H1 (cell line): ENCODE data around the gene RAPH1. TPM values are rescaled to one million over a fixed set of nuclear protein-coding genes. Genes with fewer than 3 reads are reported as not detected.
A peak's percentile ranks its signal among the peaks of the same experiment; 100 is the strongest.

Source experiments
- CTCF ChIA-PET: fragments of 300-600 bp; sonication (Branson Sonifier 250); formaldehyde crosslinking; loops from one replicate; lab custom pipeline; 2021; ENCODE audit not compliant: partially characterized antibody; lab: Charles Lee
- POLR2A ChIA-PET: fragments of 300-600 bp; sonication (Branson Sonifier 250); formaldehyde crosslinking; loops from one replicate; lab custom pipeline; 2021; ENCODE audit warnings: inconsistent platforms; ENCODE audit not compliant: partially characterized antibody; lab: Charles Lee
- DNase-seq, 2 experiments: peaks; one replicate each; pipeline versions ENCODE4 v3.0.0 to v3.0.0-alpha.2; 2010 to 2022; ENCODE audit warnings: low spot score in 2 of 2, low read depth in 1 of 2, mixed read lengths in 1 of 2
- FAIRE-seq: peaks from 2 replicates; lab custom pipeline; 2011; peaks lifted over from hg19 to GRCh38; lab: Jason Lieb, UNC
- H2AFZ ChIP-seq: 2 replicates; pipeline ENCODE4 v1.8.1; 2012; ENCODE audit warnings: low read length, inconsistent platforms
- H2AK5ac ChIP-seq: 2 replicates; pipeline ENCODE4 v1.6.1; 2013; ENCODE audit warnings: low read depth, low read length
- H2BK120ac ChIP-seq: replicated peaks from 2 replicates; pipeline ENCODE3; 2013; ENCODE audit warnings: low read depth, low read length, inconsistent platforms
- H2BK12ac ChIP-seq: 2 replicates; pipeline ENCODE4 v1.6.1; 2013; ENCODE audit warnings: low read depth, low read length
- H2BK15ac ChIP-seq: 2 replicates; pipeline ENCODE4 v1.6.1; 2013; ENCODE audit warnings: low read length
- H2BK20ac ChIP-seq: 2 replicates; pipeline ENCODE4 v1.6.1; 2013; ENCODE audit warnings: low read length
- H2BK5ac ChIP-seq: 2 replicates; pipeline ENCODE4 v1.6.1; 2013; ENCODE audit warnings: low read depth, low read length
- H3K14ac ChIP-seq: 2 replicates; pipeline ENCODE4 v1.6.1; 2013; ENCODE audit warnings: inconsistent platforms; ENCODE audit not compliant: insufficient read length
- H3K18ac ChIP-seq: 2 replicates; pipeline ENCODE4 v1.6.1; 2013; ENCODE audit warnings: low read length; ENCODE audit errors: extremely low read depth
- H3K23ac ChIP-seq: 2 replicates; pipeline ENCODE4 v1.6.1; 2013; ENCODE audit warnings: inconsistent platforms; ENCODE audit not compliant: insufficient read length
- H3K23me2 ChIP-seq: 2 replicates; pipeline ENCODE4 v1.6.1; 2013; ENCODE audit warnings: low read depth, low read length
- H3K27ac ChIP-seq: 2 replicates; pipeline ENCODE4 v1.6.1; 2011; ENCODE audit warnings: low read depth, low read length, inconsistent platforms
- H3K27me3 ChIP-seq, 4 experiments: replicated peaks in 1 of 4; 1 replicate in 1 of 4; 2 replicates in 3 of 4; pipeline versions ENCODE4 v1.6.1 to v1.8.1; 2011 to 2013; ENCODE audit warnings: low read length in 3 of 4, mild to moderate bottlenecking in 3 of 4, inconsistent platforms in 2 of 4, mixed read lengths in 2 of 4, moderate library complexity in 1 of 4; ENCODE audit not compliant: control insufficient read depth in 3 of 4, insufficient read depth in 3 of 4; ENCODE audit errors: extremely low read depth in 1 of 4
- H3K36me3 ChIP-seq, 4 experiments: 2 replicates each; pipeline versions ENCODE4 v1.6.1 to v1.8.1; 2011 to 2013; ENCODE audit warnings: mild to moderate bottlenecking in 4 of 4, low read length in 3 of 4, moderate library complexity in 2 of 4, control low read depth in 1 of 4, inconsistent platforms in 1 of 4; ENCODE audit not compliant: insufficient read depth in 4 of 4, control insufficient read depth in 2 of 4
- H3K4ac ChIP-seq: replicated peaks from 2 replicates; pipeline ENCODE3; 2013; ENCODE audit warnings: low read length, low read depth, mixed read lengths, inconsistent platforms; ENCODE audit not compliant: insufficient read length
- H3K4me1 ChIP-seq, 4 experiments: replicated peaks in 1 of 4; 1 replicate in 1 of 4; 2 replicates in 3 of 4; pipeline versions ENCODE4 v1.6.1 to v1.8.1; 2011 to 2013; ENCODE audit warnings: low read length in 3 of 4, inconsistent platforms in 2 of 4, mixed read lengths in 1 of 4; ENCODE audit not compliant: insufficient read depth in 4 of 4, control insufficient read depth in 3 of 4
- H3K4me2 ChIP-seq, 2 experiments: 2 replicates each; pipeline versions ENCODE4 v1.6.1 to v1.8.1; 2011 to 2013; ENCODE audit warnings: low read depth in 2 of 2, low read length in 2 of 2, control low read depth in 1 of 2, inconsistent platforms in 1 of 2, mild to moderate bottlenecking in 1 of 2; ENCODE audit not compliant: insufficient read depth in 1 of 2
- H3K4me3 ChIP-seq, 4 experiments: fragments of 200-600, 300-600 bp in 1 of 4; sonication (generic), shearing (Covaris generic), sonication (Bioruptor Twin) in 1 of 4; 2 replicates each; pipeline versions ENCODE4 v1.5.1 to v1.8.1; 2011 to 2016; ENCODE audit warnings: low read length in 4 of 4, low read depth in 3 of 4, control low read depth in 2 of 4, inconsistent platforms in 2 of 4, mild to moderate bottlenecking in 2 of 4, mixed read lengths in 1 of 4, moderate library complexity in 1 of 4; ENCODE audit not compliant: insufficient read depth in 2 of 4; ENCODE audit errors: extremely low read depth in 1 of 4
- H3K56ac ChIP-seq: replicated peaks from 2 replicates; pipeline ENCODE3; 2013; ENCODE audit warnings: low read depth, mild to moderate bottlenecking, mixed read lengths, low read length, inconsistent platforms; ENCODE audit not compliant: insufficient read length
- H3K79me1 ChIP-seq: 2 replicates; pipeline ENCODE4 v1.6.1; 2013; ENCODE audit warnings: low read depth, low read length, control low read depth
- H3K79me2 ChIP-seq, 2 experiments: 2 replicates each; pipeline versions ENCODE4 v1.6.1 to v1.8.1; 2012 to 2013; ENCODE audit warnings: low read length in 2 of 2, mild to moderate bottlenecking in 2 of 2, inconsistent platforms in 1 of 2; ENCODE audit not compliant: insufficient read depth in 2 of 2, control insufficient read depth in 1 of 2
- H3K9ac ChIP-seq, 4 experiments: replicated peaks in 1 of 4; 1 replicate in 1 of 4; 2 replicates in 3 of 4; pipeline versions ENCODE4 v1.6.1 to v1.8.1; 2011 to 2013; ENCODE audit warnings: low read depth in 3 of 4, low read length in 3 of 4, control low read depth in 2 of 4, mild to moderate bottlenecking in 2 of 4, moderate library complexity in 2 of 4, inconsistent platforms in 1 of 4; ENCODE audit errors: extremely low read depth in 1 of 4
- H3K9me3 ChIP-seq, 2 experiments: 2 replicates each; pipeline versions ENCODE4 v1.6.1 to v1.8.1; 2012 to 2013; ENCODE audit warnings: mild to moderate bottlenecking in 2 of 2, moderate library complexity in 2 of 2, control low read depth in 1 of 2, inconsistent platforms in 1 of 2, low read depth in 1 of 2, low read length in 1 of 2, mixed read lengths in 1 of 2; ENCODE audit not compliant: insufficient read depth in 2 of 2
- H4K20me1 ChIP-seq, 2 experiments: replicated peaks in 1 of 2; 2 replicates each; pipeline versions ENCODE3 to v1.8.1; 2011 to 2013; ENCODE audit warnings: inconsistent platforms in 2 of 2, low read length in 2 of 2, mild to moderate bottlenecking in 1 of 2; ENCODE audit not compliant: insufficient read depth in 2 of 2, control insufficient read depth in 1 of 2
- H4K5ac ChIP-seq: 2 replicates; pipeline ENCODE4 v1.6.1; 2013; ENCODE audit warnings: low read length, low read depth, mixed read lengths, inconsistent platforms; ENCODE audit not compliant: insufficient read length
- H4K8ac ChIP-seq: 2 replicates; pipeline ENCODE4 v1.8.0; 2013; ENCODE audit warnings: mild to moderate bottlenecking, moderate library complexity, low read length, inconsistent platforms; ENCODE audit not compliant: insufficient read depth; ENCODE audit errors: extremely low read depth
- H4K91ac ChIP-seq: replicated peaks from 2 replicates; pipeline ENCODE3; 2013; ENCODE audit warnings: low read length, mixed read lengths, inconsistent platforms; ENCODE audit not compliant: insufficient read length
- BCL11A ChIP-seq, 2 experiments: IDR thresholded peaks; one replicate each; pipeline ENCODE4 v1.6.1; 2011; ENCODE audit warnings: low read depth in 2 of 2, low read length in 2 of 2, mild to moderate bottlenecking in 2 of 2
- CBX8 ChIP-seq: fragments of 300-800, 300-1000 bp; sonication (generic); IDR thresholded peaks from 2 replicates; pipeline ENCODE4 v1.7.1; 2016; ENCODE audit warnings: low read depth, low read length, borderline replicate concordance
- CHD2 ChIP-seq: IDR thresholded peaks from 2 replicates; pipeline ENCODE4 v1.6.1; 2012; ENCODE audit warnings: low read length, improper control_type of control experiment
- HDAC6 ChIP-seq: IDR thresholded peaks from one replicate; pipeline ENCODE4 v1.7.1; 2012; ENCODE audit warnings: low read depth, mild to moderate bottlenecking, inconsistent platforms, low read length, moderate library complexity
- POLR2AphosphoS5 ChIP-seq: IDR thresholded peaks from 2 replicates; pipeline ENCODE4 v1.6.1; 2011; ENCODE audit warnings: low read depth, low read length
- RBBP5 ChIP-seq: IDR thresholded peaks from 2 replicates; pipeline ENCODE4 v1.7.1; 2012; ENCODE audit warnings: low read depth, mild to moderate bottlenecking, inconsistent platforms, low read length, moderate library complexity, borderline replicate concordance
- SP4 ChIP-seq: IDR thresholded peaks from 2 replicates; pipeline ENCODE4 v1.6.1; 2012; ENCODE audit warnings: low read length, inconsistent platforms
- WGBS, 2 experiments: shearing (Covaris generic) in 1 of 2; methylation state at CpG; one replicate each; pipeline versions ENCODE4 v1.1.6 to v1.1.7; 2013 to 2015; ENCODE audit warnings: low lambda C conversion rate in 2 of 2, mixed read lengths in 2 of 2, inconsistent platforms in 1 of 2, low coverage in 1 of 2, missing lambda C conversion rate in 1 of 2; ENCODE audit not compliant: insufficient replicate concordance in 2 of 2, insufficient coverage in 1 of 2, insufficient read length in 1 of 2; ENCODE audit errors: extremely low coverage in 1 of 2, missing lambda C conversion rate in 1 of 2; 5-methylcytosine and 5-hydroxymethylcytosine counted together
- polyA plus RNA-seq, 7 experiments: library from polyadenylated mRNA; depleted of rRNA in 3 of 7; stranded (reverse) in 5 of 7; unstranded in 2 of 7; fragments of >200 nt in 5 of 7; fragments of 200-250 nt in 2 of 7; gene quantifications; 1 replicate in 5 of 7; 2 replicates in 1 of 7; 4 replicates in 1 of 7; pipeline versions ENCODE4 v1.2.1 to v1.2.3, GENCODE V29; 2011 to 2013; ENCODE audit warnings: missing spikeins in 2 of 7, mixed read lengths in 2 of 7
- total RNA-seq: library from RNA; stranded (reverse); fragmentation: NEBNext Ultra II Directional; extraction: Animal tissue kit (Norgen Biotek cat#: 25700); gene quantifications from 2 replicates; pipeline ENCODE4 v1.2.1, GENCODE V29; 2021
- TF ChIP-seq, protein P1 (sequence below): IDR thresholded peaks from 2 replicates; pipeline ENCODE4 v1.6.1; 2012; ENCODE audit warnings: inconsistent platforms
- TF ChIP-seq, protein P2 (sequence below): IDR thresholded peaks from 2 replicates; pipeline ENCODE4 v1.6.1; 2011; ENCODE audit warnings: low read depth, mild to moderate bottlenecking, low read length; ENCODE audit not compliant: insufficient read depth
- TF ChIP-seq, protein P3 (sequence below), 3 experiments: IDR thresholded peaks; 1 replicate in 2 of 3; 2 replicates in 1 of 3; pipeline versions ENCODE4 v1.5.1 to v1.6.1; 2011; ENCODE audit warnings: low read length in 3 of 3, mild to moderate bottlenecking in 3 of 3, inconsistent platforms in 2 of 3, low read depth in 1 of 3, moderate library complexity in 1 of 3; ENCODE audit not compliant: insufficient read depth in 1 of 3; ENCODE audit errors: control extremely low read depth in 1 of 3
- TF ChIP-seq, protein P4 (sequence below): IDR thresholded peaks from 2 replicates; pipeline ENCODE4 v1.6.1; 2012; ENCODE audit warnings: inconsistent platforms

RAPH1 gene
- total and polyA plus RNA-seq, 2 of the 8 experiments (the other 6 are each of a cell fraction or from before 2014, with no cell fraction given), result 3.8 to 27.4 TPM

DNA sequence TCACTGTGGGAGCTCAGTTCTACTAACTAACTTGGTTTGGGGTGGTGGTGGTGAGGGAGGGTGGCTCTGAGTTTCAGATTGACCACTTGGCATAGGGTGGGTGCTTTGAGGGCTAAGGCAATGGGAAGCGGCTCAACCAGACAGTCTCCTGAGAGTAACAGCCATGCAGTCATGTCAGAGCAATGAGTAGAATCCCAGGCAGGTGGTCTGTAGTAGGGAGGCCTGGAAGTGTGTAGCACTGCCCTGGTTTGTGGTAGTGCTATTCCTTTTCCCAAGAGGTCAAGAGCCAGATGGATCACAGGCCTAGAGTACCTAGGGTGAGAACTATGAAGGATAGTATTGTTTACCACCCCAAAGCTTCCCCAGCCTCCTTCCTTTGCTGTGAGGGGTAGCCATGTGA is 18.7 kb upstream of the RAPH1 start:
- no peak overlapping the region; a peak in 1 of 7 replicates for H3K9ac ChIP-seq
- 100% methylated on average over 1 of the region's 1 CpG; no CpG with 5 or more reads in 1 of the 2 experiments for WGBS, 2 experiments
- no peak overlapping the region for H3K4me2 ChIP-seq
- no peak overlapping the region for H2BK120ac ChIP-seq
- ChIA-PET CTCF (no interaction called here), POLR2A (no interaction called here)
- no peak overlapping the region for H2AK5ac ChIP-seq
- H3K4me3 ChIP-seq, result no peak overlapping the region
- no peak overlapping the region for H2BK15ac ChIP-seq
- no peak overlapping the region for H3K18ac ChIP-seq
- no peaks in the 10 kb centered on the region for H3K79me1 ChIP-seq
- no peak overlapping the region for H3K4ac ChIP-seq
- H3K4me1 ChIP-seq, result peaks cover 0 to 3% (median 0%) of the 10 kb centered on the region in 4 experiments; a peak in 2 of 7 replicates
- H3K9me3 ChIP-seq, result no peaks in the 10 kb centered on the region
- H3K14ac ChIP-seq, result no peak overlapping the region
- no peak overlapping the region for H2BK12ac ChIP-seq
- no peak overlapping the region for H3K56ac ChIP-seq
- no peaks in the 10 kb centered on the region for H4K20me1 ChIP-seq
- no peaks in the 10 kb centered on the region for H3K79me2 ChIP-seq
- no peak overlapping the region for H2BK20ac ChIP-seq
- no peak for FAIRE-seq
- no peaks in the 10 kb centered on the region for H3K23me2 ChIP-seq
- no peak overlapping the region for H4K91ac ChIP-seq
- no peaks in the 10 kb centered on the region for H3K27me3 ChIP-seq
- 0 out of 2 replicates have a peak overlapping the region, but pooled peaks have one; percentile 79 for H2AFZ ChIP-seq
- no peak overlapping the region for H3K23ac ChIP-seq
- H4K5ac ChIP-seq, result no peak overlapping the region
- H2BK5ac ChIP-seq, result no peak overlapping the region
- DNase-seq, result no peak
- H4K8ac ChIP-seq, result no peak overlapping the region
- no peaks in the 10 kb centered on the region for H3K36me3 ChIP-seq
- no peak overlapping the region for H3K27ac ChIP-seq
- TF ChIP-seq POLR2AphosphoS5 (no peak), HDAC6 (no peak), SP4 (no peak), CHD2 (no peak), BCL11A (IDR thresholded peaks at IDR 0.05; ENCODE audit: low read depth in 2 of 2, low read length in 2 of 2) (no peak), RBBP5 (no peak), CBX8 (no peak)
- TF ChIP-seq, protein P1, sequence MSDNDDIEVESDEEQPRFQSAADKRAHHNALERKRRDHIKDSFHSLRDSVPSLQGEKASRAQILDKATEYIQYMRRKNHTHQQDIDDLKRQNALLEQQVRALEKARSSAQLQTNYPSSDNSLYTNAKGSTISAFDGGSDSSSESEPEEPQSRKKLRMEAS, result no peak
- TF ChIP-seq, protein P2, sequence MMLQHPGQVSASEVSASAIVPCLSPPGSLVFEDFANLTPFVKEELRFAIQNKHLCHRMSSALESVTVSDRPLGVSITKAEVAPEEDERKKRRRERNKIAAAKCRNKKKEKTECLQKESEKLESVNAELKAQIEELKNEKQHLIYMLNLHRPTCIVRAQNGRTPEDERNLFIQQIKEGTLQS, result no peak
- TF ChIP-seq, protein P3, sequence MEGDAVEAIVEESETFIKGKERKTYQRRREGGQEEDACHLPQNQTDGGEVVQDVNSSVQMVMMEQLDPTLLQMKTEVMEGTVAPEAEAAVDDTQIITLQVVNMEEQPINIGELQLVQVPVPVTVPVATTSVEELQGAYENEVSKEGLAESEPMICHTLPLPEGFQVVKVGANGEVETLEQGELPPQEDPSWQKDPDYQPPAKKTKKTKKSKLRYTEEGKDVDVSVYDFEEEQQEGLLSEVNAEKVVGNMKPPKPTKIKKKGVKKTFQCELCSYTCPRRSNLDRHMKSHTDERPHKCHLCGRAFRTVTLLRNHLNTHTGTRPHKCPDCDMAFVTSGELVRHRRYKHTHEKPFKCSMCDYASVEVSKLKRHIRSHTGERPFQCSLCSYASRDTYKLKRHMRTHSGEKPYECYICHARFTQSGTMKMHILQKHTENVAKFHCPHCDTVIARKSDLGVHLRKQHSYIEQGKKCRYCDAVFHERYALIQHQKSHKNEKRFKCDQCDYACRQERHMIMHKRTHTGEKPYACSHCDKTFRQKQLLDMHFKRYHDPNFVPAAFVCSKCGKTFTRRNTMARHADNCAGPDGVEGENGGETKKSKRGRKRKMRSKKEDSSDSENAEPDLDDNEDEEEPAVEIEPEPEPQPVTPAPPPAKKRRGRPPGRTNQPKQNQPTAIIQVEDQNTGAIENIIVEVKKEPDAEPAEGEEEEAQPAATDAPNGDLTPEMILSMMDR (IDR thresholded peaks at IDR 0.05; ENCODE audit: control extremely low read depth in 1 of 3, insufficient read depth in 1 of 3, low read depth in 1 of 3, low read length in 3 of 3), result no peak
- TF ChIP-seq, protein P4, sequence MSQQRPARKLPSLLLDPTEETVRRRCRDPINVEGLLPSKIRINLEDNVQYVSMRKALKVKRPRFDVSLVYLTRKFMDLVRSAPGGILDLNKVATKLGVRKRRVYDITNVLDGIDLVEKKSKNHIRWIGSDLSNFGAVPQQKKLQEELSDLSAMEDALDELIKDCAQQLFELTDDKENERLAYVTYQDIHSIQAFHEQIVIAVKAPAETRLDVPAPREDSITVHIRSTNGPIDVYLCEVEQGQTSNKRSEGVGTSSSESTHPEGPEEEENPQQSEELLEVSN, result no peak
